HG03460 (cell line): ENCODE measurements around the gene CHST12.

ENCODE experiments used
- ATAC-seq: cut with Tn5 transposase; IDR thresholded peaks from one replicate; pipeline ENCODE4 v1.9.1; 2021; ENCODE audit not compliant: unreplicated experiment

Gene CHST12

DNA sequence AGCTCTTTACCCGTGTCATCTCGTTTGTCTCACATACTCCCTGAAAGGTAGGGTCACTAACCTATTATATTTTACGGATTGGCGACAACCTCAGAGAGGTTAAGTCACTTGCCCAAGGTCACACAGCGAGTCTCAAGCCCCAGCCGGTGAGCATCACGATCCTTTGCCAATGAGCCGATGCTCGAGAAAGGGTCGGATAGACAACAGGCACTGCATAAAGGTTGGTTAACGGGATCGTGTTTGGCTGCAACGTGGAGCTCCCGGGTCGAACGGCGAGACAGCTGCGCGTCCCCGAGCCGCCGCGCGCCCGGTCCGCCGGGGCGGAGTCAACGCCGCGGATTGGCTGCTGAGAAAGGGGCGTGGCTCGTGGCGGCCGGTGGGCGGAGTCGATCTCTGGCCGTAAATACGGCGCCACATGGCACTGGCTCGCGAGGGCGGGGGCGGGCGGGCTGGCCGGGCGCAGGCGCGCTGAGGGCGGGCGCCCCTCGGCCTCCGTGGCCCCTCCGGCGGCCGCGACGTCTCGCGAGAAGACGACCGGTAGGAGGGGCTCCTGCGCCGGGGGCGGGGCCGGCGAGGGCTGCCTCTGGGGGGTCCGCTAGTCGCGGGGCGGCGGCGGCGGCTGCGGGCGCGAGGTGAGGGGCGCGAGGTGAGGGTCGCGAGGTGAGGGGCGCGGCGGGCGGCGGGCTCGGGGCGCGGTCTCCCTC lies at the start of gene CHST12:
CHST12 (plus strand) TSS at position 598 of the 704 bp plus-strand sequence. CDS start 29,029 bp downstream, outside the sequence.
- ATAC-seq = peak; percentile 40

DNA sequence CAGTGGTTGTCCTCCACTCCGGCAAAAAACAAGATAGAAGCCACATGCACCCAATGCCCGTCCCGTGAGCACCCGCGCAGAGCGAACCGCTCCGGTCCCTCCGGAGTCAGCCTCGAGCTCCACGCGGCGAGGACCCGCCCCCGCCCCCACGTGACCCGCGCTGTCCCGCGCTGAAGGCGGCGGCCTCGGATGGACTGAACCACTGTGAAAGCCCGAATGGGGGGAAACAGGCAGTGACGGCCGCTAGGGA lies 49.5 kb upstream of the CHST12 start:
- peak; percentile 63 for ATAC-seq

DNA sequence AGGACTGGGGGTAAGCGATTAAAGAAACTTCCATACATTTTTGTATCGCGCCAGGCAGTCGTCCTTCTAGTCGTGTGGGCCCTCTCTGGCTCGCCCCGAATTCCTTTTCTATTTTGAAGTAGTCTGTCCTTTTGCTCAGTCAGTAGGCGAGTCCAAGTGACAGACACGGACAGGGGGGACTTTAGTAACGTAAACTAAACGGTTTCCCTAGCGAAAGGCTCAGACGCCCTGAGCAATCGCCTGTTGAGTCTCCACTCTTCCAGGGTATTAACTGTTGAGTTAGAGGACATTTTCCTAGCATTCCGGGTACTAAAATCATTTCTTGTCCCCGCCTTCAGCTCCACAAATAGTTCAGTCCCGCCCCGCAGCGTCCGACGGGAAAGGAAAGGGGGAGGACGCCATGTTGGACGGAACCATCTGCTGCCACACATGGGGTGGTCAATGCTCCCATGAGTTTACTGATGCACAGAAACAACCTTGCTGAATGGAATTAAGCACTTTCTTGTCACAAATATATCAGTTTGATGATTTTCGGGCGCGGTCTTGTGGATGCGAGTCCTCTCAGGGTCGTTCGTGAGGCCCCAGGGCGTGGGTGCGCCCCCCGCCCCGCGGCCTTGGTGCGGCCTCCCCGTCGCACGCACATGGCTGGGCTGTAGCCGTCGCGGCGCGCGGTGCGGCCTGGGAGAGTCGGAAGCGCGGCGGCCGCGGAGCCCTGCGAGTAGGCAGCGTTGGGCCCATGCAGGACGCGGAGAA lies 49.0 kb upstream of the CHST12 start, which contains the start of gene EIF3B:
EIF3B (plus strand) TSS at position 642 of the 753 bp plus-strand sequence; CDS start at position 737, 95 bp downstream.
- peak; percentile 83 for ATAC-seq

DNA sequence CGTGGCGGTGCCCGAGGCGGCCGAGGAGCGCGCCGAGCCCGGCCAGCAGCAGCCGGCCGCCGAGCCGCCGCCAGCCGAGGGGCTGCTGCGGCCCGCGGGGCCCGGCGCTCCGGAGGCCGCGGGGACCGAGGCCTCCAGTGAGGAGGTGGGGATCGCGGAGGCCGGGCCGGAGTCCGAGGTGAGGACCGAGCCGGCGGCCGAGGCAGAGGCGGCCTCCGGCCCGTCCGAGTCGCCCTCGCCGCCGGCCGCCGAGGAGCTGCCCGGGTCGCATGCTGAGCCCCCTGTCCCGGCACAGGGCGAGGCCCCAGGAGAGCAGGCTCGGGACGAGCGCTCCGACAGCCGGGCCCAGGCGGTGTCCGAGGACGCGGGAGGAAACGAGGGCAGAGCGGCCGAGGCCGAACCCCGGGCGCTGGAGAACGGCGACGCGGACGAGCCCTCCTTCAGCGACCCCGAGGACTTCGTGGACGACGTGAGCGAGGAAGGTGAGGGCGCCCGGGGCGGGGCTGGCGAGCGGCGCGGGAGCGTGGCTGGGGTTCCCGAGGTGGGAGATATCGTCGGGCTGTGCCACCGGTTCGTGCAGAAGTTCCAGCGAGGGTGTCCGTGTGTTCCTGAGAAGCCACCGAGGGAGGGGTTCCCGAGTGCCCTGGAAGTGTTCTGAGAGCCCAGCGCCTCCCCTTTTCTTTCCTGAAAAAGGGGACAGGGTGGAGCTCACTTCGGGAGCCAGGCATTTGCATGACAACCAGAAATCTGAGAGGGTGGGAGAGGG lies 48.3 kb upstream of the CHST12 start:
- ATAC-seq = peak; percentile 1

DNA sequence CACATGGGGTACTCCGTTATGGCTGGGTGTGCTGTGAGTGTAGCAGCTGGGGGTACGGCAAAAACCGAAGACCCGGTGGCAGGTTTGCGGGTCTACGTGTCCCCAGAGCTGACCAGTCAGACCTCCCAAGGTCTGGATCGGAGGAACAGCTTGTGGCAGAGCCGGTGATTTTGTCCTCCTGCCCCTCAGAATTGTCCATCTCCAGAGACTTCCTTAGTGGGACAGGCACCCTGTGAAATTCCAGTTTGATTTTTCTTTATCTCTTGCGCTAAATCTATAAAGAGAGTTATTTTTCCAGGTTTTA lies 47.8 kb upstream of the CHST12 start:
- ATAC-seq = no peak

DNA sequence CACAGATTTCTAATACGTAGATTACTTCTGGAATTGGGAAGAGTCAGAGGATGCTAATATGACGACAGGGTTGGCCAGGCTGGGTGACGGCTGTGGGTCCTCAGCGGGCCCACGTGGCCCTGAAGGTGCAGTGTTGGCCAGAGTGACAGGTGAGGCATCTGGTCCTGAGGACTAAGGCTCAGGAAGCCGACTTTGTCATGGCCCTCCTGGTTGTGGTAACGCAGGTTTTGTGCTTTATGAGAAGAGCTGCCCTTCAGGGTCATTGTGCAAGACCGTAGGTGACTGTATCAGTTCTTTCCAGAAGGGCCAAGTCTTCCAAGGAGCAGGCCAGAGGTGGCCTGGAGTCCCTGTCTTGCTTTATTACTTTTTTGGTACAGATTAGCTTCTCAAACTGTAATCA lies 46.2 kb upstream of the CHST12 start:
- ATAC-seq = no peak

DNA sequence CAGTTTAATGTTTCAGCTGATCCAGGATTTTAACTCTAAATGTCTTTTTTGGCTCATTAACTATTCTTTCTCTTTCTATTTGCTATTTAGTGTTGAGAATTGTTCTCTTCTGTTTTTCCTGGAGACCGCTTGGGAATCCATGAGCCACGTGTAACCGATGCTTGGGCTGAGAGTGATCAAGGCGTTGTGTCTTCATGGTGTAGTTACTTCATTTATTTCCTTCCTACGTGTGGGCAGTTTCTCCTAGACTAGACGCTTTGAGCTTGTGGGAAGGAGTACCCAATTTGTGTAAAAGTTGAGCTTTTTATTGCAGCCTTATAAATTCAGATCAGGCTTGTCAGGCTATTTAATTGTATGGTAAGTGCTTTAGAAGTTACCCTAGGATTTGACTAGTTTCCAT lies 45.8 kb upstream of the CHST12 start:
- ATAC-seq = no peak

DNA sequence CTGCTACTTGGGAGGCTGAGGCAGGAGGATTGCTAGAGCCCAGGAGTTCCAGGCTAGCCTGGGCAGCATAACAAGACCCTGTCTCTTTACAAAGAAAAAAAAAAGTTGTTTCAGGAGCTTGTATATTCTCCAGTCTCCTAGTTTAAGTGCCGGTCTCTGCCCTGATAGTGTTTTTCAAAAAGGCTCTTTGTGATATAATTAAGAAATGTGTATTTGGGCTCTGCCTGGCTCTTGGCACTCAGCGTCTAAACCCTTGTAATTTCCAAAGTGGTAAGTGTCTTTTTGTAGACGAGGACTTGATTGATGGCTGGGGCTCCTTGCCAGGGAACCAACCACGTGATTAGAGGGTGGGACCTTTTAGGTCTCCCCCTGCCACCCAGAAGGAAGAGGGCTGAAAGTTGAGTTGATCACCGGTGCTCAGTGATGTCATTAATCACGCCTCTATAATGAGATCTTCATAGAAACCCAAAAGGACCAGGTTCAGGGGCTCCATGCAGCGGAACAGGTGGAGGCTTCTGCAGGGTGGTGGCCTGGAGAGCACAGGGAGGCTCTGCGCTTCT lies 44.4 kb upstream of the CHST12 start:
- ATAC-seq = no peak

DNA sequence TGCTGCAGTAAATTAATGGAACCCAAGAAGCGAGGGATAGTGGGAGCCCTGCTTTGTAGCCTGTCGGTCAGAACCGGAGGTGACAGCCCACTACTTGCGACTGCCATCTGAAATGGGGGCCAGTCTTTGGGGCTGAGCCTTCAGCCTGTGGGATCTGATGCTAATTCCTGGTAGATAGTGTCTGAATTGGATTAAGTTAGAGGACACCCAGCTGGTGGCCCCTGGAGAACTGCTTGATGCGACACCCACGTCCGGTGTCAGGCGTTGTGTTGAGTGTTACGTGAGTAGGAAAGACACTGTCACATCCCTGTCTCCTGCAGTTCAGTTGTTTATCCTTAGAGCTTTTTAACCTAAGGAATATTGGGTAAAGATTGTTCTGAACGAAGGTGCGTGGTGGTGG lies 43.8 kb upstream of the CHST12 start:
- no peak for ATAC-seq

DNA sequence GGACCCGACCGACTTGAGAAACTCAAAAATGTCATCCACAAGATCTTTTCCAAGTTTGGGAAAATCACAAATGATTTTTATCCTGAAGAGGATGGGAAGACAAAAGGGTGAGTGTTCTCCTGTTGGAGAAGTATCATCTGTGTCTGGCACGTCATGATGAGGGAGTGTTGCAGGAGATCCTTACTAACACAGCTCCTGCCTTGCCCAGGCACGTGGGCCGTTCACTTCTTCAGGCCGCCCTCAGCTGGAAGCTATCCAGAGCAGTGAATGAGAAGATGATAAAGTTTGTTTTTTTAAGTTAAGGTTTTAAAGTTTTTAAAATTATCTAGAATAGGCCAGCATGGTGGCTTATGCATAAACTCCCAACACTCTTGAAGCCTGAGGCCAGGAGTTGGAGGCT lies 42.6 kb upstream of the CHST12 start:
- ATAC-seq = no peak

DNA sequence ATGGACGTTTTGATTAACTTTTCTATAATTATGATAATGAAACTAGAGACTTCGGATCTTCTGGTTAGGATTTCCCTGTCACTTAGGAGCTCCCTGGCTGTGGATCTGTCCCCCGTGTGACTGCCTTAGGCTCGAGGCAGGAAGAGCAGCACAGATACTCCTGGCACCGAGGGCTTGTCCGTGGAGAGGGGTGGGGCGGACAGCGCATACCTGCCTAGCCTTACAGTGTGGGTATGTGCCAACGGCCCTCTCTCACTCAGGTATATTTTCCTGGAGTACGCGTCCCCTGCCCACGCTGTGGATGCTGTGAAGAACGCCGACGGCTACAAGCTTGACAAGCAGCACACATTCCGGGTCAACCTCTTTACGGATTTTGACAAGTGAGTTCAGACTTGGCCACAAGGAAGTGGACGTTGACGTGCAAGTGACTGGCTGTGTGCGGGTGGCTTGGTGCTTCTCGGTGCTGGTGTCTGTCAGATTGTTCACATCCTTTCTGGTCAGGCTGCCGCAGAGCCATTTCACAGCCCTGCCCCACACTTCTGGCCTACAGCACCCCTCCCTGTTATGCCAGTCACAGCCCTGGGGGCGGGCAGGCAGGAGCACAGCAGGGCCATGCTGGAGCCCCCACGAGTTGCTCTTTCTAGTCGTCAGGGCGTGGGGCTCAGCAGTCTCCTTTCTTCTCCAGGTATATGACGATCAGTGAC lies 40.9 kb upstream of the CHST12 start:
- ATAC-seq = no peak

DNA sequence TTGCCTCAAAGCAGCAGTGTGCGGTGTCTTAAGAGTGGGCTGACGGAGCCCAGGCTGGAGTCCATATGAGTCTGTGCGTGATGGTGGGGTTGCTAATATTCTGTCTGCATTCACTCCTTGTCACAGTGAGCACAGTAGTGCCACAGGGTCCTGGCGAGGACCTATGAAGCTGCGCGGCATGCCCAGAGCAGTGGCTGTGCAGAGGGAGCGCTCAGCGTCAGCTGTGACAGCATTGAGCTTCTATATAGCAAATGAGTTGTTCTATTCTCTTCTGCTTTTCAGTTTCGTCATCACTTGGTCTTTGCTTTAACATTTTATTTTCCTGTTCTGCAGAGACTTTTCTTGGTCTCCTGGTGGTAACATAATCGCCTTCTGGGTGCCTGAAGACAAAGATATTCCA lies 34.3 kb upstream of the CHST12 start:
- no peak for ATAC-seq

DNA sequence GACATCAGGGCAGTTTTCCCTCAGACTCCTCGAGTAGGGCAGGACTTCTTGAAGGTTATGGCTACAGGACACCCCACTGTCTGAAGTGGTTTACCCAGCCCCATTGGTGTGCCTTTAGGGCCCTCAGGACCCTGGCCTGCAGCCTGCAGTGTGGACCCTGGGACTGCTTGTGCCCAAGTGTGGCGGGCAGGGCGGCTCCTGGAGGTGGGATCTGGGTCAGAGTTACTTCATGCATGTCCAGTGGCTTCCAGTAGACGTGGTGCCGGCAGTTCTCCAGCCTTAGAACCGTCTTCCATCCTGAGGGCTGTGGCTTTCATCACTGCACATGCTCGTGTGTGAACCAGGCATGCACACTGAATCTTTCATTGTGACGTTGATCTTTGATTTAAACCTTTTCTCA lies 32.1 kb upstream of the CHST12 start:
- no peak for ATAC-seq

DNA sequence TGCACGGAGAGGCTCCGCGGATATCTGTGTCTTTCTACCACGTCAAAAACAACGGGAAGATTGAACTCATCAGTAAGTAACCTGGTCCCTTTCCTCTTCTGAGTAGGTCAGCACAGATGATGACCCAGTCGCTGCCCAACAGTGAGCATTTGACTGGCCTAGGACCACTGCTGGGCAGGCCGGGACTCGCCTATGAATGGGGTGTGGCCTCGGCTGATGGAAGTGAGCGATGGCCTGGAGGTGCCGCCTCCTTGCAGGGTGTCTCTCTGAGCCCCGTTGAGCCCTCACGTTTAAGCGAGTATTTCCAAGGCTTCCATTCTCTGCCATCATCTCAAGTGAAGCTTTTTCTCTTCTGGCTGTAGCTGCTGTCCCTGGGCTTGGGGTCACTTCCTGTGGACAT lies 30.7 kb upstream of the CHST12 start:
- no peak for ATAC-seq

DNA sequence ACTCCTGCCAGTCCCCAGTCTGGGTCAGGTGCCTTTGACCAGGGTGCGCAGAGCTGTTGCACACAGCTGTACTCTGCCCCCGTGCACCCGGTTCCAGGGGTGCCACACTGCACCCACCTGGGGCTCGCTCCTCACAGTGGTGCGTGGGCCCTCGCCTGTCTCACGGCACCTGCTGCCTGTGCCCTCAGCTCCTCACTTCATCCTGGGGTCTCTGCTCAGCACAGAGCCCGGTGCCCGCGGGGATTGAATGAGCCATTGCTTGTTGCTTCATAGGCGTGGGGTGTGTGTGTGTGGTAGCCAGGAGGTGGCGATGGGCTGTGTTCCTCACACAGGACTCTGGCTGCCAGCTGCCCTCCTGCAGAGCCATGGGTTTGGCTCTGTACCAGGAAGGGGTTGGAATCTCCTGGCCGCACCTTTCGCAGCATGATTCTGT lies 30.3 kb upstream of the CHST12 start:
- no peak for ATAC-seq

DNA sequence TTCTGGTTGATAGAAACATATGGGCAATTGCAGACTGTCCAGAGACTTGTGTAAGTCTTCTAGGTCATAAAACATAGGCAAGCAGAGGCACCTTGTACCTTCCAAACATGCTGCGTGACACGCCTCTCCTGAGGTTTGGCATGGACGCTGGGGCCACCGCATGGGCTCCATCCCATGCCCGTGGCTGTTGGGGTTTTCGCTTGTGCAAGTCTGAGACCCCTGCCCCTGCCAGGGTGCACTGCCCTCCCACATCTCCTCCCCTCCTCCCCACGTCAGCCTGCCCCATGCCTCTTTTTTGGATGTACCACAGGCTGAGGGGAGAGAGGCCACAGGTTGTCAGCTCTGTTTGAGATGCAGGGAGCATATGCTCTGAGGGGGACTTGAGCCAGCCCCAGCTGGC lies 29.8 kb upstream of the CHST12 start:
- ATAC-seq = no peak

DNA sequence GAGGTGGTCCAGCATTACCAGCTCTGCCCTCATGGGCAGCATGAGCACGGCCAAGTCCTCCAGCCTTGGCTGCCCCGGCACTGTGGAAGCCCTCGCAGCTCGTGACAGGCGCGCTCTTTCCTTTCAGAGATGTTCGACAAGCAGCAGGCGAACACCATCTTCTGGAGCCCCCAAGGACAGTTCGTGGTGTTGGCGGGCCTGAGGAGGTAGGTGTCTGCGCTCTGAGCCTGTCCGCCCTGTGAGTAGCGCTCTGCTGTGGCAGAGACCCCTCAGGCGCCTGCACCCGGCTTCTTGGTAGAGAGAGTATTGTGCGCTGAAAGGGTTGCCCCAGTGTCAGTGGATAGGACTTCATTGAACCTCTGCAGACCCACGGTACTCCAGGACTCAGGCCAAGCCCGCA lies 29.0 kb upstream of the CHST12 start:
- no peak for ATAC-seq

DNA sequence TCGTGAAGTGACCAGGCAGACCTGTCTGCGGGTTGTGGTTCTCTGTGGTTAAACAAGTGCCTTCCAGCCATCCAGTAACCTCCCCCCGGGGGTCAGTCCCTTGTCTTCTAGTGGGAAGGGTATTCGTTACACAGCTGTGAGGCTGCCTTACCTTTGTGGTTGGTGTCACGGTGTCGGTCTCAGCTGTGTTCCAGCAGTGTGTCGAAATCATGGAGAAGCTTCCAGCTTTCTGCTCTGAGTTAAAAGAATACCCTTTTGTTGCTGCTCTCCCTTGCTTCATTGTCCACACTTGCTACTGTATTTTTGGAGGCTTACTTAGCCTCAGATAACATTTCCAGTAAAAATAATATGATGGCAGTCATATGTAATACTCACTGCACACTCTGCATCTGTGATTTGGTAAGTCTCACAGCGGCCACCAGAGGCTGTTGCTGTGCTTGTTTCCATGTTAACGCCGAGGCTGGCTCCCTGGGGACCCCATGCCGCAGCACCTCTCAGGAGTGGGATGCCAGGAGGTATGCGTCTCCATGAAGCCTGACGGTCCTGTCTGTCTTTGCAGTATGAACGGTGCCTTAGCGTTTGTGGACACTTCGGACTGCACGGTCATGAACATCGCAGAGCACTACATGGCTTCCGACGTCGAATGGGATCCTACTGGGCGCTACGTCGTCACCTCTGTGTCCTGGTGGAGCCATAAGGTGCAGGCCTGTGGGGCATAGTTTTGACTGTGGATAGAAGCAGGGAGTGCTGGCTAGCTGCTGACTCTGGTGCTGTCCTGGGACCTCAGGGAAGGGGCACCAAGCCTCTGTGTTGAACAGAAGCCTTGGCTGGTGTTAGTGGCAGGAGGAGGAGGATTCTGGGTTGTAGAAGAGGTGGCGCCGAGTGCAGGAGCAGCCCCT lies 28.3 kb upstream of the CHST12 start:
- no peak for ATAC-seq

DNA sequence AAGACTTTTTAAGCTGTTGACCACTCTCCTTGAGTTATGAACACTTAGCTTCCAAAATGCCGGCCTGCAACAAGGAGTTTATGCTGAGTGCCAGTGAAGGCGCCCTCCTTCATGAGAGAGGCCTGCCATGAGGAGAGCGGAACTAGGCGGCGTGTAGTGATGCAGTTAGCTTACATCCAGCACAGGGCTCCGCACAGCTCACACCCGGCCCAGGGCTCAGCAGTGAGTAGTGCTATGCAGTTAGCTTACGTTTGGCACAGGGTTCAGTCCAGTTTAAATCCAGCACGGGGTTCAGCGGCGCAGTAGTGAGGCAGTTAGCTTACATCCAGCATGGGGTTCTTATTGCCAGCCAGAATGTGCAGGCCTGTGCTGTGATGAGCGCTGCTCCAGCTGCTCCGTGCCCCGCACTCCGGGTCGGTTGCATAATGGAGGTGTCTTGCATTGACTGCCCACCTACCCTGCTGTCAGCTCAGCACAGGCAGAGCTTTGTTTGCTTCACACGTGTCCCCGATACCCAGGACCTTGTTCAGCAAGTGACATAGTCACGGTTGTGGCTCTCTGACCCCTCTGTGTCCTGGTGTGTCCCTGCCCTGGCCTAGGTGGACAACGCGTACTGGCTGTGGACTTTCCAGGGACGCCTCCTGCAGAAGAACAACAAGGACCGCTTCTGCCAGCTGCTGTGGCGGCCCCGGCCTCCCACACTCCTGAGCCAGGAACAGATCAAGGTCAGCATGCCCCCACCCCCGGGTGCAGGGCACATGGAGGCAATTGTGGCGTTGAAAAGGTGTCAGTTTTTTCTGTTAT lies 26.9 kb upstream of the CHST12 start:
- no peak for ATAC-seq
